SKM-1 treated with dmso at 0.1 percent for 144 hours (cell line): ENCODE measurements around the gene CNTNAP3B.
"Not testable (repeated sequence)": the region's sequence is repeated elsewhere in the genome, so short reads cannot be mapped to it uniquely, and the experiment has no call there.

Experiments
- DNase-seq: peaks from one replicate; lab custom pipeline; 2025; ENCODE audit not compliant: unreplicated experiment; lab: John Stamatoyannopoulos, UW

CNTNAP3B gene

DNA sequence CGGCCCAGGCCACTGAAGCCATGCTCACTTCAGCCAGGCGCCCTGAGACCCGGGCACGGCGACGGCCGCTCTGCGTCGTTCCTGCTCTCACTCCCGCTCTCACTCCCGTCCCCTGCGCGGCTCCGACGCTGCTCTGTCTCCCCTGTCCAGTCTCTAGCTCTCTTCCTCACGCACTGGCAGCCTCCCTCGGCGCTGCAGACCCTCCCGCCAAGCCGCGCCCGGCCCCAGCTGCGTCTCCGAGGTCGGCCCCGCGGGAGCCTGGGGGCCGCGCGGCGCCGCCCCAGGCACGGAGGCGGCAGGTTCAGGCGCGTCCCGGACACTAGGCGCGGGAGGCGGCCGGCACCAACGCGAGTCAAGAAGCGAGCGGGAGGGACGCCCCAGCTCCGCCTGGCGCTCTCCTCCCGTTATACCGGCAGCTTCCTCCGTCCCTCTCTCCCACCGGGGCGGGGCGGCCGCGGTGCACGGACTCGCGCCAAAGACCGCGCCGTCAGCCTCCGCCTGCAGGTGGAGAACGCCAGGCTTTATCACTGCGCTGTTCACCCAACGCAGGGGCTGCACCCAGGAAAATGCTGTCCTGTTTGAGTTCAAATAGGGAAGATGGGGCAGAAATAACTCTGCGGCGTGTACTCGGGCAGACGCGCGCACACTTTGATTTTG is at the start of gene CNTNAP3B:
Gene CNTNAP3B (minus strand): TSS at position 354 of the 657 bp plus-strand sequence. CDS start 332 bp downstream, at position 22.
- DNase-seq, result not testable (repeated sequence)

- DNase-seq, result not testable (repeated sequence)
Measured at GRCh38 chr9:42160299-42160698, 31.1 kb upstream of the CNTNAP3B start.

- DNase-seq, result not testable (repeated sequence)
Measured at GRCh38 chr9:42127056-42127841, 2.0 kb downstream of the CNTNAP3B start.

- DNase-seq, result not testable (repeated sequence)
Measured at GRCh38 chr9:42121007-42121406, 8.2 kb downstream of the CNTNAP3B start.

- DNase-seq, result not testable (repeated sequence)
Measured at GRCh38 chr9:42095929-42096328, 33.3 kb downstream of the CNTNAP3B start.

GRCh38 chr9:42084559-42084952 is 44.7 kb downstream of the CNTNAP3B start:
- not testable (repeated sequence) for DNase-seq

- DNase-seq, result not testable (repeated sequence)
Measured at GRCh38 chr9:42083877-42084558, 45.2 kb downstream of the CNTNAP3B start.

GRCh38 chr9:42080376-42080775 is 48.9 kb downstream of the CNTNAP3B start:
- DNase-seq, result not testable (repeated sequence)

- DNase-seq, result not testable (repeated sequence)
Measured at GRCh38 chr9:42074868-42075267, 54.4 kb downstream of the CNTNAP3B start.

DNA sequence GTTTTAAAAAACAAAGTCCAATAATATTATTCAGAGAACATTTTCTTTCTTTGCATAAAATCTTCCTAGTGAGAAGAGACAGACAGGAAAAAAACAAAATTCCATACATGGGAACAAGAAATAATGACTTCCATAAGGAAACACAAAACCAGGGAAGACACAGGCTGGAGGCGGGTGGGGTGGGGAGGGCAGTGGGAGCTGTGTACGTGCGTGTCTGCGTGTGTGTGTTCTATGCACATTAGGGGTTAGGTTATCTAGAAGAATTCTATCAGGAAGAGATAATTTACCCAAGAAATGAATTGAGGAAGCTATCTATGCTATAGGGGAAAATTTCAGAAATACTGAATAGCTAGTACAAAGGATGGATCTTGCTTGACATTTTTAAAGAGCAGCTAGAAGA is 58.2 kb downstream of the CNTNAP3B start:
- DNase-seq, result not testable (repeated sequence)

- DNase-seq, result not testable (repeated sequence)
Measured at GRCh38 chr9:42070035-42070799, 59.0 kb downstream of the CNTNAP3B start.

DNA sequence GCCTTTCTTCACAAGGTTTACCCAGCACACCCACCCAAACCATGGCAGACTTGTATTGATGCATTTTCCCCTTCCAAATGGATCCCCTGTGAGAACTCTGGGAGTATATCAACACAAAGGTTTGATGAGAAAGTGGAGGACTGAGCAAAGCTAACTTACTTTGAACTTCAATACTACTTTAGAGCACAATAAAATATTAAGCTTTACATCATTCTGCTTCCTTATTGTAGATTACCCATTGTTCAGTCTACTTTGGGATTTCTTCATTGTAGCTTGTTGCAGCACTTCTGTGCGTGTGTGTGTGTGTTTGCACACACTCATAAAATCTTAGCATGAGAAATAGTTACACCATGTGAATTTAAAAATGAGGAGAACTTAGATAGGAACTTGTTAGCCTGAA is 75.4 kb downstream of the CNTNAP3B start:
- DNase-seq, result not testable (repeated sequence)

DNA sequence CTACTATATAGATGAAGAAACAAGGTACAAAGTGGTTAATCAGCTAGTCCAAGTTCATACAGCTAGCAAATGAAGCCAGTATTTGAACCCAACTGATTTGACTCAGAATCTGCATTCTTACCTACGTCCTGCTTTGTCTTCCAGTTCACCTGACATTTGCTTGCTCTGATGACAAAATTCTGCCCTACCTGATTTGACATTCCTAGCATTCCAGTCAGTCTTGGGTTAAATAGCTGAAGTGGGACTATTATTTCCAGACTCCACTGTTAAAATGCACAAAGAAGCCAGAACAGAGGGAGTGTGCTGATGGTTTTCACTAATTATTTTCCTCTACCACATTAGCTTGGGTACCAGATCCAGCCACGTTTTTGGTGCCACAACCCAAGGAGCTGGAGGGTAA is 78.5 kb downstream of the CNTNAP3B start:
- DNase-seq, result not testable (repeated sequence)

DNA sequence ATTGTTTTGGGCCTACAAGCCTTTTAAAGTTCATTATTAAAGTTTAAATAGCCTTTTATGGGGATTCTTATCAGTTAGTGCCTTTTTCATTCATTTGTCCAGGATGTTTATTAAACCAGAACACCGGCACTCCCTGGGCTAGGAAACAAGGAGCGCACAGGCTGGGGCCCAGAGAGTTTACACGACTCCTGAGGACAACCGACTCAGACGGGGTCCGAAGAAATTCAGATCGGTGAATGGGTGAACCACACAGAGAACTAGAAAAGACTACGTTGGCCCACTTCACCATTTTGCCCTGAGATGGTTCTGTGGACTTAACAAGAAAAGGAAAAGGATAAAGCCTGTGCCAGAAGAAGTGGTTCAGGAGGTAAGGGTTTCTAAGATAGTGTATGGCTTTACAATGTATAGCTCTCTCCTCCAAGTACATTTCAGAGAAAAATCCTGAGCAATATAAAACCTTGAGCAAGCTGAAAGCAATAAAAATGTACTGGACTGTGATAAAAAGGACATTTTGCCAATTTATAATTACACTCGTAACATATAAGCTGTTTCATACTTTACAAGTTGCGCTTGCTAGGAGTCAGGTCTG is 84.7 kb downstream of the CNTNAP3B start:
- DNase-seq, result not testable (repeated sequence)

- DNase-seq, result not testable (repeated sequence)
Measured at GRCh38 chr9:42033541-42033940, 95.7 kb downstream of the CNTNAP3B start.

GRCh38 chr9:42020639-42021038 is 108.6 kb downstream of the CNTNAP3B start:
- not testable (repeated sequence) for DNase-seq

- not testable (repeated sequence) for DNase-seq
Measured at GRCh38 chr9:42018220-42018922, 110.9 kb downstream of the CNTNAP3B start.

- not testable (repeated sequence) for DNase-seq
Measured at GRCh38 chr9:42014317-42014716, 114.9 kb downstream of the CNTNAP3B start.

- DNase-seq, result not testable (repeated sequence)
Measured at GRCh38 chr9:41991607-41992006, 137.6 kb downstream of the CNTNAP3B start.

GRCh38 chr9:41980271-41980670 is 149.0 kb downstream of the CNTNAP3B start:
- not testable (repeated sequence) for DNase-seq
